MCF 10A (cell line): ENCODE data around the gene PIH1D2. TPM values are rescaled to one million over a fixed set of nuclear protein-coding genes. Genes with fewer than 3 reads are reported as not detected.
A peak's percentile ranks its signal among the peaks of the same experiment; 100 is the strongest.

Experiments
- BruUV-seq: library from RNA; stranded (reverse); fragments of 400-500 nt; replicated peaks from 2 replicates; lab custom pipeline; 2021; lab: Mats Ljungman, UMichigan
- CTCF ChIA-PET: fragments of 300-600 bp; sonication (Branson Sonifier 250); formaldehyde crosslinking; extraction: SDS; loops from one replicate; lab custom pipeline; 2021; ENCODE audit warnings: antibody characterized with exemption, inconsistent platforms; lab: Yijun Ruan, JAX
- POLR2A ChIA-PET: fragments of 300-600, 350-650 bp; sonication (Branson Sonifier 250); formaldehyde crosslinking; extraction: SDS; loops from one replicate; lab custom pipeline; 2020; ENCODE audit warnings: antibody characterized with exemption, inconsistent platforms; lab: Yijun Ruan, JAX
- DNase-seq: peaks from one replicate; pipeline ENCODE4 v3.0.0-alpha.2; 2018; ENCODE audit not compliant: unreplicated experiment
- H3K27ac Mint-ChIP-seq: one replicate; pipeline ENCODE4 v1.8.0; 2022; ENCODE audit warnings: mild to moderate bottlenecking, low read depth, mixed read lengths; ENCODE audit not compliant: unreplicated experiment
- H3K27me3 Mint-ChIP-seq: one replicate; pipeline ENCODE4 v1.8.0; 2022; ENCODE audit warnings: mixed read lengths; ENCODE audit not compliant: insufficient read depth, unreplicated experiment
- H3K36me3 Mint-ChIP-seq: one replicate; pipeline ENCODE4 v1.8.0; 2022; ENCODE audit warnings: mild to moderate bottlenecking, moderate library complexity, mixed read lengths; ENCODE audit not compliant: insufficient read depth, unreplicated experiment
- H3K4me1 Mint-ChIP-seq: one replicate; pipeline ENCODE4 v1.8.0; 2022; ENCODE audit warnings: mixed read lengths; ENCODE audit not compliant: insufficient read depth, unreplicated experiment
- H3K4me3 Mint-ChIP-seq: one replicate; pipeline ENCODE4 v1.8.0; 2022; ENCODE audit warnings: mild to moderate bottlenecking, moderate library complexity, mixed read lengths; ENCODE audit not compliant: unreplicated experiment
- H3K9me3 Mint-ChIP-seq: one replicate; pipeline ENCODE4 v1.8.0; 2022; ENCODE audit warnings: mixed read lengths; ENCODE audit not compliant: unreplicated experiment
- intact Hi-C: fragments of 100-400 bp; cut with micrococcal nuclease; formaldehyde crosslinking; loops from 2 replicates; pipeline ENCODE4 v1.14.1; 2022
- total RNA-seq: library from RNA; stranded (reverse); gene quantifications from 2 replicates; pipeline ENCODE4 v1.2.3, GENCODE V29; 2022
- TF ChIP-seq, protein P1 (sequence below): fragments of 200-600 bp; IDR thresholded peaks from one replicate; pipeline ENCODE4 v1.8.0; 2022; ENCODE audit warnings: antibody characterized with exemption, mild to moderate bottlenecking; ENCODE audit not compliant: unreplicated experiment

Gene PIH1D2
- total RNA-seq, 1 experiment from 2014 or later: 2.1 TPM

DNA sequence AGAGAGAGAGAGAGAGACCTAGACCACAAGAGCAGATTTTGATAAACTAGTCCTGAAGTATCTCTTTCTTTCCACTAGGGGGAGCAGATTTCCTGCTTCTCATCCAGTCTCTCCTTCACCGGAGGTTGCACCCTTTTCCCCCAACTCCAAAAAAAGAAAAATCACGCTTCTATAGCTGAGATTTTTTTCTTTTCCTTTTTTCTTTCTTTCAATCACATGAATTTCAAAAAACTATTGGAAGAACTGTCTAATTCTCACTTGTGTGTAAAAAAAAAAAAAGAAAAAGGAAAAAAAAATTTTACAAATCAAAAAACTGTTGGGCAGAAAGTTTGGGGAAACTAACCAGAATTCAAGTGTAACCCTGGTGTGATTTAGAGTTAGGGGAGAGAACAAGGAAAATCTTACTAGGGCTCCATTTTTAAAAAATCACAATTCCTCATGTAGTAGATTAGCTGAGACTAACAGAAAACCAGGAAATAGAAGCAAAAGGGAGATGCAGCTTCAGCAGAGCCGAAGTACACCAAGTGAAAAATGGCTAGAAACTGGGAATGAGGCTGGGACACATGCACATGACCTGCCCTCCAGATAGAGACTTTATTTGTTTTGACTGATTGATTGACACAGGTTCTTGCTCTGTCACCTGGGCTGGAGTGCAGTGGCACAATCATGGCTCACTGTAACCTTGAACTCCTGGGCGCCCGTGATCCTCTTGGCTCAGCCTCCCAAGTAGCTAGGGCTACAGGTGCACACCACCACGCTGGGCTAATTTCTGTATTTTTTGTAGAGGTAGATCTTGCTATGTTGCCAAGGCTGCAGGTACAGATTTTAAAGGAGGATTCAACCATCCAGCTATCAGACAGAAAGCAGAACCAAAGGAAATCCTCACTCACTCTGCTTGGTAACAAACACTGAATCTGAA, 40.0 kb upstream of the PIH1D2 start:
- no TSS peak for BruUV-seq
- TF ChIP-seq, protein P1, sequence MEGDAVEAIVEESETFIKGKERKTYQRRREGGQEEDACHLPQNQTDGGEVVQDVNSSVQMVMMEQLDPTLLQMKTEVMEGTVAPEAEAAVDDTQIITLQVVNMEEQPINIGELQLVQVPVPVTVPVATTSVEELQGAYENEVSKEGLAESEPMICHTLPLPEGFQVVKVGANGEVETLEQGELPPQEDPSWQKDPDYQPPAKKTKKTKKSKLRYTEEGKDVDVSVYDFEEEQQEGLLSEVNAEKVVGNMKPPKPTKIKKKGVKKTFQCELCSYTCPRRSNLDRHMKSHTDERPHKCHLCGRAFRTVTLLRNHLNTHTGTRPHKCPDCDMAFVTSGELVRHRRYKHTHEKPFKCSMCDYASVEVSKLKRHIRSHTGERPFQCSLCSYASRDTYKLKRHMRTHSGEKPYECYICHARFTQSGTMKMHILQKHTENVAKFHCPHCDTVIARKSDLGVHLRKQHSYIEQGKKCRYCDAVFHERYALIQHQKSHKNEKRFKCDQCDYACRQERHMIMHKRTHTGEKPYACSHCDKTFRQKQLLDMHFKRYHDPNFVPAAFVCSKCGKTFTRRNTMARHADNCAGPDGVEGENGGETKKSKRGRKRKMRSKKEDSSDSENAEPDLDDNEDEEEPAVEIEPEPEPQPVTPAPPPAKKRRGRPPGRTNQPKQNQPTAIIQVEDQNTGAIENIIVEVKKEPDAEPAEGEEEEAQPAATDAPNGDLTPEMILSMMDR: peak; percentile 73
- Mint-ChIP-seq H3K27ac (no peak overlapping the region), H3K4me1 (no peaks in the 10 kb centered on the region), H3K9me3 (no peaks in the 10 kb centered on the region), H3K27me3 (no peaks in the 10 kb centered on the region), H3K4me3 (no peak overlapping the region), H3K36me3 (no peaks in the 10 kb centered on the region)
- CTCF ChIA-PET: interaction anchor here (0.6 to 7.4 kb wide), 45 partner anchors 9 to 1931 kb away, joined by 3 to 130 read pairs (median 4); partner anchors contain the start of gene BCO2
- intact Hi-C loops: loop anchor here (1.0 kb wide), 3 partner anchors 62 to 167 kb away; partner anchors contain the start of gene BCO2
- DNase-seq: peak; percentile 75
- POLR2A ChIA-PET: interaction anchor here (0.6 to 3.3 kb wide), 16 partner anchors 15 to 112 kb away, joined by 3 to 11 read pairs (median 4); partner anchors contain the start of genes IL18, PTS and TIMM8B

- intact Hi-C loops: no loop called here
- Mint-ChIP-seq H3K27ac (no peak overlapping the region), H3K4me1 (no peaks in the 10 kb centered on the region), H3K4me3 (no peak overlapping the region), H3K9me3 (no peaks in the 10 kb centered on the region), H3K36me3 (no peaks in the 10 kb centered on the region), H3K27me3 (no peaks in the 10 kb centered on the region)
- BruUV-seq: no TSS peak
- ChIA-PET POLR2A (interaction anchor here (2.4 to 3.6 kb wide), 2 partner anchors 14 to 18 kb away, joined by 6 to 23 read pairs; partner anchors contain the start of genes SDHD and TIMM8B), CTCF (interaction anchor here (1.7 kb wide), 1 partner anchor 174 kb away, joined by 8 read pairs; no protein-coding TSS in a partner anchor)
- DNase-seq: no peak
- TF ChIP-seq, protein P1: no peak
These were observed 32.3 kb upstream of the PIH1D2 start for GRCh38 chr11:112106070-112106469.

DNA sequence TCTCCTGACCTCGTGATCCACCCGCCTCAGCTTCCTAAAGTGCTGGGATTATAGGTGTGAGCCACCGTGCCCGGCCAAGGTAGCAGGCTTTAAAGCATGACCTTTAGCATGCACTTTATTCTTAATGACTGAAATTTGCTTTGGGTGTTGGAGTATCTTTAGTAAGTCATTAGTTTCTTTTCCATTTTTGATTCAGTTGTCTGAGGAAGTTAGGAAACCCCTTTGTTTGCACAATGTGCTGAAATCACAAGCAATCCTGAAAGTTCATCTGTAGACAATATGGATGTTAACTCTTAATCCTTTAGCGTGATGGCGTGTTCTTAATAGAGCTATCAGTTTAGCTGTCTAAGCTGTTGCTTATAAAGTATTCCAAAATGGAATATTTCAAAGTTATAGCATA, 29.6 kb upstream of the PIH1D2 start:
- TF ChIP-seq, protein P1: no peak
- no peak for DNase-seq
- intact Hi-C loops: no loop called here
- Mint-ChIP-seq H3K4me1 (no peaks in the 10 kb centered on the region), H3K36me3 (peaks cover 9% of the 10 kb centered on the region), H3K4me3 (no peak overlapping the region), H3K27me3 (no peaks in the 10 kb centered on the region), H3K9me3 (no peaks in the 10 kb centered on the region), H3K27ac (no peak overlapping the region)
- CTCF ChIA-PET: interaction anchor here (0.5 to 3.3 kb wide), 4 partner anchors 10 to 250 kb away, joined by 3 to 27 read pairs (median 4); no protein-coding TSS in a partner anchor
- POLR2A ChIA-PET: interaction anchor here (1.4 to 3.6 kb wide), 2 partner anchors 16 to 120 kb away, joined by 3 to 23 read pairs; partner anchors contain the start of genes SDHD and TIMM8B
- BruUV-seq: no TSS peak

- DNase-seq: no peak
- ChIA-PET CTCF (interaction anchor here (0.6 kb wide), 1 partner anchor 180 kb away, joined by 6 read pairs; no protein-coding TSS in a partner anchor), POLR2A (interaction anchor here (0.6 to 2.2 kb wide), 4 partner anchors 14 to 78 kb away, joined by 3 to 11 read pairs (median 3); partner anchors contain the start of genes SDHD and TIMM8B)
- intact Hi-C loops: no loop called here
- H3K4me1 Mint-ChIP-seq: no peaks in the 10 kb centered on the region
- no peaks in the 10 kb centered on the region for H3K27me3 Mint-ChIP-seq
- no peaks in the 10 kb centered on the region for H3K9me3 Mint-ChIP-seq
- peaks cover 28% of the 10 kb centered on the region for H3K36me3 Mint-ChIP-seq
- TF ChIP-seq, protein P1: no peak
- no peak overlapping the region for H3K4me3 Mint-ChIP-seq
- no peak overlapping the region for H3K27ac Mint-ChIP-seq
- BruUV-seq: no TSS peak
These were observed 26.6 kb upstream of the PIH1D2 start for GRCh38 chr11:112100462-112100861.
